HG03342 (cell line): ENCODE measurements around the gene SEPHS1.
"Not testable (repeated sequence)": the region's sequence is repeated elsewhere in the genome, so short reads cannot be mapped to it uniquely, and the experiment has no call there.

Experiments used
- ATAC-seq: cut with Tn5 transposase; IDR thresholded peaks from one replicate; pipeline ENCODE4 v1.9.1; 2021; ENCODE audit warnings: mild to moderate bottlenecking, moderate library complexity; ENCODE audit not compliant: unreplicated experiment

Gene SEPHS1

DNA sequence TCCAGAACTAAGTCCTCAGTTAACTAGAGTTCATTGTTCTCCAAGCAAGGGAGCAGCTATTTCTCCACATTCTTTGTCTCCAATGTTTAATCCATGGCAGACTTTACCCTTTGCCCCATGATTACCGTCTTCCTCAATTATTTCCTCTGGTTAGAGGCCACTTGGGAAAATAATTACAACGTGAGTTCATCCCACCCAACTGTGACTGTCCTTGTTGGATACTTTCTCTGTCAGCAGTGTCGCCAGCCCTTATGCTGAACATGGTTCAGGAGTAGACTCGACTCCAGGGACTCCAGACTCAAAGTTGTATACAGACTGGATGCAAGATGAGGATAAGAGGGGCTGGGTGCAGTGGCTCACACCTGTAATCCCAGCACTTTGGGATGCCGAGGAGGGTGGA is 17.1 kb upstream of the SEPHS1 start:
- no peak for ATAC-seq

DNA sequence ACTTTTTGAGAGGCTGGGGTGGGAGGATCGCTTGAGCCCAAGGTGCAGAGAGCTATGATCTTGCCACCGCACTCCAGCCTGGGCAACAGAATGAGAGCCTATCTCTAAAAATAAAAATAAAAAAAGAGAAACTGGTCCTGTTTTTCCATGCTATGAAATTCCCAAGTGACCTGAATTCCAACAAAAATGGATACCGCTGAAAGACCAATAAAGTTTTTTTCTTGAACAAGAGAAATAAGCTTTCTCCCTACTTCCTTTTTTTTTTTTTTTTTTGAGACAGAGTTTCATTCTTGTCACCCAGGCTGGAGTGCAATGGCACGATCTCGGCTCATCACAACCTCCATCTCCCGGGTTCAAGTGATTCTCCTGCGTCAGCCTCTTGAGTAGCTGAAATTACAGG is 12.5 kb upstream of the SEPHS1 start:
- no peak for ATAC-seq

DNA sequence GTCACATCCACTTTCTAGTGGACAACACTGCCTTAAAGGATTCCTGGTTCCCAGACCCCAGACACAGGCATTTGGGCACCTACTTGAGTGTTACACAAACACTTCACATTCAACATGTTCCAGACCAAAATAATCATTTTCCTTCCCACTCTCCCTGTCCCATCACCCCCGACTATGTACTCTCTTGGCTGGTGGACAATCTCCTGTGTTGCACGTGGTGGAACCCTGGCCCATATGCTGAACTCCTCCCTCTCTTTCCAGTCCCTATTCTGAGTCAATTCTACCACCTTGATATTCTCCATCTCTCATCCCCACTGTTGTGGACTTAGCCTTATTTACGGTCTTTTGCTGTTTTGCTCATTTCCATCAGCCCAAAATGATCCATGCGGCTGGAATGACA is 8.3 kb upstream of the SEPHS1 start:
- no peak for ATAC-seq

DNA sequence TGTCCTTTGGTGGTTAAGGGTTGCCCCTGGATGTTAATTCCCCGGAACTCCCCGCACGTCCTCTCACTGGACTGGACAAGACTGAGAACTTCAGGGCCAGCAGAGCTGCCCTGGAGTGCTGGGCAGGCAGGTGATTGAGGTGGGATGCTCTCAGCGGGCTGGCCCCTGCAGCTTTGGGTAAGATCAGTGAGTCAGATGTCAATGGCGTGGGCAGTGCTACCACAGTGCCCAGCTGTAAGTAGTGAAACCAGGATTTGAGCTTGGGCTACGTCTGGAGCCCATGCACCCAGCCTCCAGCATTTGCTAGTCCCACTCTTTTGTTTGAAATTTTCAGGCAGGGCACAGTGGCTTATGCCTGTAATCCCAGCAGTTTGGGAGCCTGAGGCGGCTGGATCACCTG is 6.7 kb upstream of the SEPHS1 start:
- no peak for ATAC-seq

DNA sequence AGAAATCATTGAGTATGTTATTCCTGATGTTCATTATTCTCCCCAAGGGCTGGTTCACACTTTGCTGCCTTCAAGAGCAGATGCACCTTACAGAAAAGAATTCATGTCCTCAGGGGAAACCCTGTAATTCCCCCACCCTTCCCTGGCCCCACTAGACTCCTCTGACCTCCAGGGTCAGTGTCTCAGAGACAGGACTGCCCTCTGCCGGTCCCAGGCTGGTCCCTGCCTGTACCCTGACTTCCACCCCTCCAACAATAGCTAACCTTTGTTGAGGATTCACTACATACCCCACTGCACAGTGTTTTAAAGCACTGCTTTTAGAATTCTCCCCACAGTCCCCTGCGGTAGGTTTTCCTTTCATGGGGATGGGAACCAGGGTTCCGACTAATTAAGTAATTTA is 4.4 kb upstream of the SEPHS1 start:
- no peak for ATAC-seq

DNA sequence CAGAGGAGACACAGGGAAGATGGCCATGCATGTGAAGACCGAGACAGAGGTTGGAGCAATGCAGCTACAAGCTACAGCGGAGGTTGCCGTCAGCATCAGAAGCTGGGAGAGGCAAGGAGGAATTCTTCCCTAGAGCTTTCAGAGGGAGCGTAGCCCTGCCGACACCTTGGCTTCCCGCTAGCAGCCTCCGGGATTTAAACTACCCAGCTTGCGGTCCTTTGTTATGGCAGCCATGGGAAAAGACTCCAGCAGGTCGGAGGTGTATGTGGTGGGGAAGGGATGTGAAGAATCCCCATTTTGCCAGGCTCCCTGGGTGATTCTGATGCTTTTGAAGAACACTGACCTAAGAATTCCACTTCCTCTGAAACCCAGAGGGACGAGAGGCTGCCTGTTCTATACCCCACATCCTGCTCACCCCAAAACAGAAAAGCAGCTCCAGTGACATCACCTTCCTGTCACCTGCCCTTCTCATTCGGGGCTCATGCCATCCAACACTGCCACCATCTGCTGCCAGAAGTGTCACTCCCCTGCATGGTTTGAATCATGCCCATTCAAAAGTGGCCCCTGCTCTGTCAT is 3.3 kb upstream of the SEPHS1 start:
- no peak for ATAC-seq

DNA sequence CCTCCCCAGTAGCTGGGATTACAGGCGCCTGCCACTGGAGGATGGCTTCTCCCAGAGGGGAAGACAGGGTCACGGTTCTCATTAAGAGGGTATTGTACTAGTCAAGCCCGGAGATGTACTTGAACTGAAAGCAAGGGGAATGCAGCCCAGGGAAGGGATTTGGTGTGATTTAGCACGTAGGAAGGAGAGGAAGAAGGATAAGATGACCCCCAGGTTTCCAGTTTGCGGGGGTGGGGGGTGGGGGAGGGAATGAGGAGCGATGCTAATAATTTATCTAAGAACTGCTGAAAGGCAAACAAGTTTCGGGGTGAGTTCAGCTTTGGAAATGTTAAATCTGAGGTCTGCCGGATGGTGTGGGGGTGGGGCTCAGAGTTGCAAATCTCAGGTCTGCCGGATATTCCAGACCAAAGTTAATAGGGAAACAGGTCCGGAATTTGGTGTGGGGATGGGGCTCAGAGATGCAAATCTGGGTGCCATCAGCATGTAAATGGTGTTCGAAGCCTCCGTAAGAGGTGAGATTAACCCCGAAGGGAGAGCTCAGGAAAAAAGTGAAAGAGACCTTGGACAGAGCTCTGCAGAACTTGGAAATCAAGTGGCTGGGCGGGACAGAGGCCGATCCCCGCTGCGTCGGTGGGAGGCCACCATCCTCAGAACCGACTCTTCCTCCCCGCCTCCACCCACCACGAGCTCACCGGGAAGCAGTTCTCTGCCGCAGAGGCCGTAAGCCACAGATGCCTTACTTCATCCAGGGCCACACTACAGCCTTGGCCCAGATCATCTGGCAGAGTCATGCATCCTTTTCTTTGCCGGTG is 1.6 kb upstream of the SEPHS1 start:
- no peak for ATAC-seq

DNA sequence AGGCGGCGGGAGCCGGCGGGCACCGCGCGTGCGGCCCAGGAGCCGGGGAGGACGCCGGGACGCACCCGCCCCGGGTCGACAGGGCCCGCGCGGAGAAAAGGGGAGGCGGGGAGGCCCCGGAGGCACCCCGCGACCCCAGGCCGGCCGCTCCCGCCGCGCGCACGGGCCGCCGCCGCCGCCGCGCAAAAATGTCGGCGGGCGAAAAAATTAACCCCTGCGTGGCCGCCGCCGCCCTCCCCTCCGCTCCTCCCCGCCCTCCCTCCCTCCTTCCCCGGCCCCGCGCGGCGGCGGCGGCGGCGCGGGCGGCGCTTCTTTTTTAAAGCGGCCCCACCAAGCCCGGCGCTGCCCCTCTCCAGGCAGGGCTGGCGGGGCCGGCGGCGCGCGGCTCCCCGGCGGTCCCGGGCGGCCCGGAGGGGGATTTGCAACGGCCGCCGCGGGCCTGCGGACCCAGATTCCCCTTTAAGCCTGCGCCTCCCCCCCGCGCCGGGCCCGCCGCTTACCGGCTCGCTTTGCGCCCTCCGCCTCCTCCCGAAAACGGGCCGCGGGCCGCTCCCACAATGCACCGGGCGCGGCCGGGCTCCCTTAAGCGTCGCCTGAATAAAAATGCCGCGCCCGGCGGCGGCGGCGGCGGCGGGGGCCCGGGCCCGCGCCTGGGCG is 465 bp downstream of the SEPHS1 start:
- ATAC-seq, result peak; percentile 62

DNA sequence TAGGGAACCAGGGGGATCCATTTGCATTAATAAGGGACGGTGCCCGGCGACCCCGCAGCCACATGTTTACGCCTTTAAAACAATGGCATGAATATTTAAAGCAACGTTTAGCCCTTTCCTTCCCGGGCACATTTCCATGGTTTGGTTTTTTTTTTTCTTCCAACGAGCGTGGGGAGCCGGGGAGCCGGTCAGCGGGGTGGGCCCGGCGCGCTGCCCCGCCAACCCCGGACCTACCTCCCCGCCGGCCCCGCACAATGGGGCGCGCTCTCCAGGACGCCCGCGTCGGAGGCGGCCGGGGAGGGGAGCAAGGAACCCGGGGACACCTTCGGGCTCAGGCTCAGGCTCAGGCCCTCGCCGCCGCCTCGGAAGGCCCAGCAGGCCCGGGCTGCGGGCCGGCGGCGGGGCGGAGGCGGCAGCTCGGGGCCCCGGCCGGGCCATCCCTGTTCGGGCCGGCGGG is 1.0 kb downstream of the SEPHS1 start:
- peak; percentile 30 for ATAC-seq

DNA sequence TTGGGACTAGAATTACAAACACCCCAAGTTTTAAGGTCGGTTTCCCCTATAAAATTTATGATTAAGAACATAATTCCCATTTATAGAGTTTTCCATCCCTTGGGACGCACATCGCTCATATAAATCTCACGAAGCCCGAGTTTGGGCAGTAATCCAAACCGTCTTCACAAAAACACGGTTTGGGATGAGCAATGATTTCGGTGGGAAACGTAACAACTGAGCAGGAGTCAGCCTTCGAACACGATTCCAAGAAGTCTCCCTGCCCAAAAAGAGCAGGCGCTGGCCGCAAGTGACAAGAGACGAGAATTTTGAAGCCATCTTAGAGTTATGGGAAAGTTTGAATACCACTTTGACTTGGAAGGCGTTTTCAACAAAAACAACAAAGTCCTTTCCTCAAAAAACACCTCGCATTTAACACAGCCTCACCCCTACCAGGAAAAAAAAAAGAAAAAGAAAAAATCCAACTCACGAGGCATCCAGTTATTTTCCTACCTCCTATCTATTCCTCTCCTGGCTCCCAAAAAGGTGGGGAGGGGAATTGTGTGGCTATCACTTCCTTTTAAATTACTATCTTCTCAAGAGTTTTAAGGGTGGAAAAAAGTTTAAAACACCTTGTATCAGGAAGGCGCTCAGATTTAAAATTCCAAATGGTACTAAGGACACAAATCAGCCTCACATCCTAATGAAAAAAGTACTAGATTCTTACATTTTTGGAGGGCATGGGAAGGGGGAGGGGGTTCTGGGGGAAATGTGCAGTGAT is 1.6 kb downstream of the SEPHS1 start:
- no peak for ATAC-seq

DNA sequence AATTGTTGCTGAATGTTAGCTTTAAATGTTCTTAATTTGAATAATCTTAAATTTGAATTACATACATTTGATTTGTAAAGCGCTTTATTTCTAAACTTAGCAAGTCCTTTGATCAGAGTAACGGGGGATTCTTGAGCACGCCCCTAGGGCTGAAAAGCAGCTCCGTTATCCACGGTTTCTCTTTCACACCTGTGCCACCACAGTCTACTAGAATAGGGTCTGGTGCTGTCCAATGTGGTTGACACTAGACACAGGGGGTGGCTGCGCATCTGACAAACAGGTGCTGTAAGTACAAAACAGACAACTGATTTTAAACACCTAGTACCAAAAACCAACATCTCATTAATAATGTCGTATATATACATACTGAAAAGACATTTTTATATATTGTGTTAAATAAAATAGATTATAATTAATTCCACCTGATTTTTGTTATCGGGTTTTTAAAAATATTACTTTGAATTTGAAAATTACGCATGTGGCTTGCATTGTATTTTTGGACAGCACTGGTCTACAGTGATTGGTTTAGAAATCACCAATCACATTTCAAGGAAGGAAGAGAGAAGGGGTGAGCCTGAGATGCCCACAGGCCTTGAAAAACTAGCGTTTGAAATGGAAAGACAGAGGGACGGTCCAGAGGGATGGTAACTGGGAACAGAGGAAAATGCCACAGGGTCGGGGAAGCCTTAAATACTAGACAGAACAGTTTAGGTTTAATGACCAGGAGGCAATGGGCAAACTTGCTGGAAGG is 7.3 kb downstream of the SEPHS1 start:
- ATAC-seq, result peak; percentile 95

DNA sequence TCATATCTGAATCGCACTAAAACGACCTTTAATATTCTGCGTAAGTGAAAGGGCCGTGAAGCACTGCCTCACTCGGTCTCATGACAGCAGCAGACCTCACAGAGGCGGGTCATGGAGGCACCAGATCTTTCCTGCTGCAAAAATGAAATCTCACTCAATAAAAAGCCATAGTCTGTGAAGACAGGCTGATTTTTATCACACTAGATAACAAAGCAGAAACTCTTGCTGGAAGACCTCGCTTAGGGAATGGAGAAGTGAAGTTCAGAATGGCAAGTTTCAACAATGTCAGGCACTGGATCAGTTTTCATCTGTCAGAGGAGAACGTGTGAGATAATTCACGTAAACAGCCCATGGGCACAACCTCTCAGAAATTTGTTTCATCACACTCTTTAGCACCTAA is 8.0 kb downstream of the SEPHS1 start:
- ATAC-seq, result no peak

DNA sequence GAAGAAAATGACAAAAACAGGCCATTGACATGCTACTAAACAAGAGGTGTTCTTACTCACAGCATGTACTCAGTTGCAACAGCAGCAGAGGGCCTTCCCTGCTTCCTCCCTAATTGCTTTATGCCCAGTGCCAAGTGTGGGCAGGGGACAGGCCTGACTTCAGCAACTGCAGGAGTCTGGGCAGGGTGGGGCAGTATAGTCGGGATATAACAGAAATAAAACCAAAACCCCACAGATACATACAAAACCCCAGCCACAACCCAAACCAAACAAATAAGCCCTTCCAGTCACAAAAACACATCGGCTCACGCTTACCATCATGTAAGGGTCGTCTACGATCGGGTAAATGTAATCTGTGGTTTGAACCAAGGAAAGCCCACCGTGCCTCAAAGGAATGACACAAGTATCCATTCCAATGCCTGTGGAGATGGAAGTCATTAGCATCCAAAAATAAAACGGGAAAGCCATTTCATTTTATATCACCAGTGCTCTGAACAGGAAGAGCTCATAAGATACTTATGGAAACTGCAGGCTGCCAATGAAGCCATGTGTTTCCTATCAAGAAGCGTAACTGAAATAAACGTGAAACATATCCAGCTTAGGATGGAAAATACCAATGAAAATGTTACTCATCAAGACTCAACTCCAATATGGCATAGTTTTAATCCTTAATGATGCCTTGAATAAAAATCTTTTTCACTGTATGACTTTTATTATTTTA is 9.5 kb downstream of the SEPHS1 start:
- ATAC-seq, result no peak

DNA sequence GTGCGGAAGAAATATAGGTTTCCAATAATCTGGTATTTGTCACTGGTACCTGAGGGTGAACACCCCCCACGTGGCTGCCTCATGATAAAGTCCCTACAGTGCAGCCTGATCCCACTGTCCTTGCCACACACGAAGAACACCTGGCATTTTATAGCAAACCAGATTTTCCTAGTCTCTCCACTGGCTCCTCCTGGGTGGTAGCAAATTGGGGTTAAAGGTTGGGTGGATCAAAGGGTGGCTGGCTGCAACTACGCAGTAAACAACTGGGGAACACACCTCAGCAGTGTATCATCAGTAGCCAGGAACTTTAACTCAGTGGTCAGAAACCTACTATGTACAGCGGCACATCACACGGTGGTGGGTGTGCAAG is 10.3 kb downstream of the SEPHS1 start:
- ATAC-seq, result no peak

DNA sequence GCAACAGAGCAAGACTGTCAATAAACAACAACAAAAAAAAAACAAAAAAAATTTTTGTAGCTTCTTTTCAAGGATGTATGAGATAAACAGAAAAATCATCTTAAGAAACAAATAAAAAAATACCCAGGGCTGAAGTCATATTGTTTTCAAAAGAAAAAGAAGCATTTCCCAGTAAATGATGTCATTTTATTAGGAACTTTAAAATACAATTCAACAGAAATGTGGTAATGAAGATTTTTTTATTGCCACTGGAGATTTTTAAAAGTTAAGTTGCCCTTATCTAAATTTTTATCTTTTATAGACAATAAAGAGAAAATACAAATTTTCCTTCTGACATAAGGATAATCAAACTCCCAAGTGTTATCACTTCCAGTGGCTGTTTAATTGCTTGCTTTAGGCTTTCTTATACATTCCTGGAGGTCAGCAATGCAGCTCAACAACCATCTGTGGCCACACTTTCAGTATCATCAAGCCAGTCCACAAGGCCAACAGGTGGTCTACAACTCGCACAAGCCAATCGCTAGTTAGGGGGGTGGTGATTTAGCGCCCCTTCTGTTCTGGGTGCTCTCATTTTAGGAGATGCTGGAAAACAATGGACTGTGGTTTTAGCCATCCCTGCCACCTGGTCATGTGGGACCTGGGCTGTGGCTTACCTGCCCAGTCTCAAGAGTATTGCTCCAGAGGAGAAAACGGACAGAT is 10.8 kb downstream of the SEPHS1 start:
- no peak for ATAC-seq

DNA sequence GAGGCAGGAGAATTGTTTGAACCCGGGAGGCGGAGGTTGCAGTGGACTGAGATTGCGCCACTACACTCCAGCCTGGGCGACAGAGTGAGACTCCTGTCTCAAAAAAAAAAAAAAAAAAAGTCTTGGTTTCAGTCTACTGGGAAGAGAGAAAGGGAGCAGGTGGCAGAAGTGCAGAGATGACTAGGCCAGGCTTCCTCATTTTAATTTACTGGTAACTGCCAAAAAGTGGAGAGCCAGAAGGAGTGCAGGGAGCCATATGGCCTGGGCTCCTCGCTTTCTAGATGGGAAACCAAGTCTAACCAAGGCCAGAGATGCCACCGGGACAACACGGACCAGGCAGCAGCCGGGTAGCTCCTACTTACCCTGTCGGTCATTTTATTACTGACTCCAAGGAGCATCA is 12.2 kb downstream of the SEPHS1 start:
- peak; percentile 51 for ATAC-seq

DNA sequence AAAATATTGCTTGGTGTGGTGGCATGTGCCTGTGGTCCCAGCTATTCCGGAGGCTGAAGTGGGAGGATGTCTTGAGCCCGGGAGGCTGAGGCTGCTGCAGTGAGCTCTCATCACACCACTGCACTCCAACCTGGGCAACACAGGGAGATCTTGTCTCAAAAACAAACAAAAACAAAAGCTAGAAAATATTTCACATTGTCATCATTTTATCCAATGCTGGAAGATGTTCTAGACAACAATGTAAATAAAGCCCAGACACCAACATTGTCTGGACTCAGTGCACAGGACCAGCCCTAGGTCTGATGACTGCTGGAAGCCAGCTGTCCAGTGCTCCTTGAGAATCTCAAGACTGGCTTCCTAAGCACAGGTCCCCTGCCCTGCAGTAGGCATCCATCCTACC is 13.5 kb downstream of the SEPHS1 start:
- ATAC-seq, result no peak

DNA sequence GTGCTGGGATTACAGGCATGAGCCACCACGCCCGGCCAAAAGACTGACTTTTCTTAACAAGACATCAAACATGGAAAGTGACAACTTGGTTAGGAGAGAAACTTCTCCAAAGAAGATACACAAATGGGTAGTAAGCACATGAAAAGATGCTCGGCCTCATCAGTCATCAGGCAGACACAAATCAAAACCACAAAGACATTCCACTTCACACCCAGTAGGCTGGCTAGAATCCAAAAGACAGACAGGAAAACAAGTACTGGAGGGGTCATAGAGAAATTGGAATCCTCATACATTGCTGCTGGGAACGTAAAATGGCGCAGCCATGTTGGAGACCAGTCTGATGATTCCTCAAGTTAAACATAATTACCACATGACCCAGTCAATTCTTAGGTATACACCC is 16.4 kb downstream of the SEPHS1 start:
- no peak for ATAC-seq

DNA sequence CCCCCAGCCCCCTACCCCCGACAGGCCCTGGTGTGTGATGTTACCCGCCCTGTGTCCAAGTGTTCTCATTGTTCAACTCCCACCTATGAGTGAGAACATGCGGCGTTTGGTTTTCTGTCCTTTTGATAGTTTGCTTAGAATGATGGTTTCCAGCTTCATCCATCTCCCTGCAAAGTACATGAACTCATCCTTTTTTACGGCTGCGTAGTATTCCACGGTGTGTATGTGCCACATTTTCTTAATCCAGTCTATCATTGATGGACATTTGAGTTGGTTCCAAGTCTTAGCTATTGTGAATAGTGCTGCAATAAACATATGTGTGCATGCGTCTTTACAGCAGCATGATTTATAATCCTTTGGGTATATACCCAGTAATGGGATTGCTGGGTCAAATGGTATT is 17.1 kb downstream of the SEPHS1 start:
- not testable (repeated sequence) for ATAC-seq

DNA sequence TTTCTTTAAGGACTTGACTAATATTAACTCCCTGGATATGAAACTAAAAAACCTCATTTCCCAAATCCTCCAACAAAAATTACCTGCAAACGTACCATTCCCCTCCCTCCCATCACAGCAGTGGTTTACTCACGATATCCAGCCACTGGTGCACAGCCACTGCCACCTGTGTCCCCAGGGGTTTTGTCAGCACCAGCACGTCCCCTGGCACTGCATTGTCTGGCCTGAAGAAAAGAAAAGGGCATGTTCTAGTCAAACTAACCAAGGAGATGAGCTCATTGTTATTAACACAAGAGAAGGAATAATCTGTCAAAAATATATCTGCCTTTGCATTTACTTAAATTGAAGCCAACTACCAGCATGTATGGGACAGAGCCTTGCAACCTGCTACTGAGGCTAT is 18.5 kb downstream of the SEPHS1 start:
- no peak for ATAC-seq
